Kidney epithelial cell (primary cell): Measurements from ENCODE around the gene CHURC1. TPM values are rescaled to one million over a fixed set of nuclear protein-coding genes. Genes with fewer than 3 reads are reported as not detected.

Experiments
- DNase-seq: peaks from one replicate; pipeline ENCODE4 v3.0.0-alpha.2; 2010; ENCODE audit warnings: low read depth
- H3K27me3 ChIP-seq: 2 replicates; pipeline ENCODE4 v1.6.0; 2011; ENCODE audit warnings: low read length; ENCODE audit not compliant: control insufficient read depth, insufficient read depth
- H3K36me3 ChIP-seq: 2 replicates; pipeline ENCODE4 v1.5.1; 2011; ENCODE audit warnings: low read length; ENCODE audit not compliant: control insufficient read depth, insufficient read depth
- H3K4me3 ChIP-seq: 2 replicates; pipeline ENCODE4 v1.5.1; 2011; ENCODE audit warnings: low read depth, mild to moderate bottlenecking, control low read depth, low read length
- CTCF ChIP-seq: IDR thresholded peaks from 2 replicates; pipeline ENCODE4 v1.5.1; 2011; ENCODE audit warnings: mild to moderate bottlenecking, moderate library complexity, low read length, control low read depth, inconsistent platforms; ENCODE audit not compliant: insufficient read depth, poor library complexity, severe bottlenecking
- total RNA-seq: library from RNA; depleted of rRNA; stranded (reverse); fragments of >200 nt; gene quantifications from 2 replicates; pipeline ENCODE4 v1.2.3, GENCODE V29; 2015

CHURC1 gene
- total RNA-seq, 1 donor from 2014 or later, result 56.8 TPM

DNA sequence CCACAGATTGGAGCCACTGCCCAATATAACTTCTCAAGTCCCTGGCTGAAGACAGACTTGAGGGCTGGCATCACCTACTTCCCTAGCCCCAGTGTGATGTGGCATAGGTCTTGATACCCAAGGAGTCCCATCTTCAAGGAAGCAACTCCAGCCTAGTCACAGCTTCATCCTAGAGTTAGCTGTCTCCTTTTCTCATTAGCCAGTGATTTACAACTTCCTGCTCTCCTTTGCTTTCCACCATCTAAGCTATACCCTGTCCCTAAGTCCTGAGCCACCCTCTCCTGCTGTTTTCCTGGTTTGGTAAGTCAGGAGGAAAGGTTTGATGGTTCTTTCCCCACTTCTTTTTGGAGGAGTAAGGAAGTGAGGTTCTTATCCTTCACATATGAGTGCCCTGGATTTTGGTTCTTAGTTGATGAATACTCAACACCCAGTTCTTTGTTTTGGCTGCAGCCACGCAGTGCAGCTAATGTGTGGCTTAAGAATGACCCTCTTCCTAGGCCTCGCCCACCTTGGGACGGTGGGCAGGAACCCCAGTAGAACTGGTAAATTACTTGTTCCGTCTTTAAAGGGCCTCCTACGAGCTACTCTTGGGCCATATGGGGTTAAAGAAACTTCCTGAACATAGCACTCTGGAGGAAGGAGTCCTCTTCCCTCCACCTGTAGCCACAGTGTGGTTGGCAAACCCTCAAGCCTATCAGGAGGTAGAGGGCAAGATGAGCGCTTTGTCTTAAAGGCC, 32.2 kb downstream of the CHURC1 start:
- H3K4me3 ChIP-seq, result no peak overlapping the region
- DNase-seq, result no peak
- H3K27me3 ChIP-seq, result no peaks in the 10 kb centered on the region

DNA sequence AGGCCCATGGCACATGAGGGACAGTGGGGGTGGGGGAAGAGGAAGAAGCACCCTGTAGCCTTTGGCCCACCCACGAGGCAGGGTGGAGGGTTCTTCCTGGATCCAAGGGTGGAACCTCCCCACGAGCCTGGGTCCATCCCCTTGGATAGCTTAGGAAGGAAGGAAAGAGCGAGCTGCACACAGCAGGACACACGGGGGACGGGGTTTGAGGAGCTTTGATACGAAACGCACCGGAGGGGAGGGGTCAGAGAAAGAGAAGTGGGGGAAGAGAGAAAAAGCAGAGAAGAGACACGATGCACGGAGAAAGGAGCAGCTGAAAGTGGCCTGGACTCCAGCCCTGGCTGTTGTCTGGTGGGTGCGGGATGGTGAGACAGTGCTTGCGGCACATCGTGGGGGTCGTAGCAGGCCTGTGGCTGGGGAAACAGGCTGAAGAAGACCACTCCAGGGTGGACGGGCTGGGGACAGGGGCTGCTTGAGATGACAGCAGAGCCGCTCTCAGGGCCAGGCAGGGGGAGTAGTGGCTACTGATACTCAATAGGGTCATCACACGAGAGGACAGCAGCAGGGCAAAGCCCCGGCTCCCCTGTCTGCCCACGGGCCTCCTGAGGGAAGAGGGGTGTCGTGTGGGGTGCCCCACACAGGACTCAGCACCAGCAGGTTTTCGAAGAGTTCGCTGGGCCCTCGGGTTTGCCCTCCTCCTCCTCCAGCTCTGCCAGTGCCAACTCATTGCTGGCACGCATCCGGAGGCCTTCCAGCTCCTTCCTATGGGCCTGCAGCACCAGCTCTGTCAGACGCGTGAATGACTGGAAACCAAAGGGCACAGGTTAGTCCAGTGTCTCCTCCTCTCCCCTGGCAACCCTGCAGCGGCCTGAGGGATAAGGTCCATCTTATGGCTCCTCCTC, 33.7 kb downstream of the CHURC1 start:
- no peak overlapping the region for H3K4me3 ChIP-seq
- DNase-seq, result no peak
- no peaks in the 10 kb centered on the region for H3K27me3 ChIP-seq
- no peak for TF ChIP-seq CTCF
- H3K36me3 ChIP-seq, result no peaks in the 10 kb centered on the region

More for the DNA sequence above, 32.2 kb downstream of the CHURC1 start:
- no peak for TF ChIP-seq CTCF
- H3K36me3 ChIP-seq, result no peaks in the 10 kb centered on the region

DNA sequence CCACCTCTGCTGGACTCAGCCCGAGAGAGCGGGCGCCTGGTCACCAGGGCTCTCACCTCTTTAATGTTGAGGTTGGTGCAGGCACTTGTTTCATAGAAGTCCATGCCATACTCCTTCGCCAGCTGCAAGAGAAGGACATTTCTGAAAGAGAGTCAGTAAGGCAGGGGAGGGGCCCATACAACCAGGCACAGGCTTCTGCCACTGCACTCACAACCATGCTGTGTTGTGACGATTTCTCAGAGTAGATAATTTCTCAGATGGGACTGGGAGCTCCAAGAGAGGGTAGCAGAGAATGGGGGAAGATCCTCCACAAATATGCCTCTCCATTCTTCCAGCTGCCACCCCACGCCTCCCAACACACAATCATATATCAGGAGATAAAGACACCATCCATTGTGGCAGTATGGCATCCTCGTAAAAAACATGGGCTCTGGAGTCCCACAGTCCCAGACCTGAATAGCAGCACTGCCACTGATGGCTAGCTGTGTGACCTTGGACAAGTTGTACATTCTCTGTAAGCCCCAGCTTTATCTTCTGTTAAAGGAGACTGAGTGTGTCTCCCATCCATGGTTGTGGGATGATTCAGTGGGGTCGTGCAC, 34.5 kb downstream of the CHURC1 start:
- H3K36me3 ChIP-seq, result no peaks in the 10 kb centered on the region
- no peak for DNase-seq
- no peaks in the 10 kb centered on the region for H3K27me3 ChIP-seq
- H3K4me3 ChIP-seq, result no peak overlapping the region
- TF ChIP-seq CTCF, result no peak

DNA sequence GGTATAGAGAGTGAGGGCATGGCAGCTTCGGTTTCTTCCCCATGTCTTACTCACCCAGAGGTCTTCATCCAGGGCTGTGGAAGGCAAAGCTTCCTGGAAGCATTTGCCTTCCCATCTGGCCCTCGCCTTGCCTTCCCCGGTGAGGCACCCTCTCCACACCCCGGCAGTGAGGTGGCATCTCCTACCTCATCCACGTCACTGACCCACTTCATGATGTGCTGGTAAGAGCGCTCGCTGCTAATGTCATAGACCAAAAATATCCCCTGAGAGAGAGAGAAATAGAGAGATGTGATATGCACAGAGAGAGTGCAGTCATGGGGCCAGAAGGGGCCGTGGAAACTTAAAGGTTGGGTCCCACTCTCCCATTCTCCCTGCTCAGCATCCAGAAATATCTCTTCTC, 36.6 kb downstream of the CHURC1 start:
- Histone ChIP-seq H3K27me3 (no peaks in the 10 kb centered on the region), H3K36me3 (no peaks in the 10 kb centered on the region), H3K4me3 (no peak overlapping the region)
- TF ChIP-seq CTCF, result no peak
- DNase-seq, result no peak

GRCh38 chr14:64951291-64951690, 37.0 kb downstream of the CHURC1 start:
- Histone ChIP-seq H3K36me3 (no peaks in the 10 kb centered on the region), H3K4me3 (no peak overlapping the region), H3K27me3 (no peaks in the 10 kb centered on the region)
- TF ChIP-seq CTCF, result no peak
- DNase-seq, result no peak
